Breast epithelium (tissue), 3 donors: ENCODE results near the gene DDX10.

Source experiments
- POLR2A ChIP-seq: fragments of 450-650 bp; IDR thresholded peaks from one replicate; pipeline ENCODE4 v1.6.1; 2016; ENCODE audit warnings: antibody characterized with exemption, mild to moderate bottlenecking, moderate library complexity
- POLR2AphosphoS5 ChIP-seq, 3 donors: sonication (generic); formaldehyde crosslinking; IDR thresholded peaks; one replicate each; pipeline ENCODE4 v1.6.1; 2017; ENCODE audit warnings: antibody characterized with exemption in 3 of 3
- TF ChIP-seq, protein P1 (sequence below), 3 donors: fragments of 450-650 bp; IDR thresholded peaks; one replicate each; pipeline ENCODE4 v1.5.1; 2016 to 2017; ENCODE audit warnings: antibody characterized with exemption in 3 of 3, mild to moderate bottlenecking in 3 of 3, moderate library complexity in 3 of 3

DNA sequence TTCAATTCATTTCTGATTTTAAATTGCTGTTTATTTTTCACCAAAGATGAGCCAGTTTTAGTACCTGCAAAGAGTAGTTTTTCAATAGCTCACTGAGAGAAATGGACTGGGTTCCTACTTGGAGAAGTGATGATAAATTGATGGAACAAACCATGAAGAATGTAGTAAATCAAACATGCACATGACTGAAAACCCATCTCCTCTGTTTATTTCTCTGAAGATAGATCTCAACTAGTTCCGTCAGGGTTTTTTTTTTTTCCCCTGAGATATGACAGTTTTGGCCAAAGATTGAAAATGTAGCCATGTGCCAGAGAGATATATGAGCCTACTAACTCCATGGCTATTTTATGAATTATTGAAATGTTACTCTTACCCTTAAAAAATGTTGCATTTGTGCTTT lies 239.6 kb downstream of the DDX10 start:
- TF ChIP-seq, protein P1, sequence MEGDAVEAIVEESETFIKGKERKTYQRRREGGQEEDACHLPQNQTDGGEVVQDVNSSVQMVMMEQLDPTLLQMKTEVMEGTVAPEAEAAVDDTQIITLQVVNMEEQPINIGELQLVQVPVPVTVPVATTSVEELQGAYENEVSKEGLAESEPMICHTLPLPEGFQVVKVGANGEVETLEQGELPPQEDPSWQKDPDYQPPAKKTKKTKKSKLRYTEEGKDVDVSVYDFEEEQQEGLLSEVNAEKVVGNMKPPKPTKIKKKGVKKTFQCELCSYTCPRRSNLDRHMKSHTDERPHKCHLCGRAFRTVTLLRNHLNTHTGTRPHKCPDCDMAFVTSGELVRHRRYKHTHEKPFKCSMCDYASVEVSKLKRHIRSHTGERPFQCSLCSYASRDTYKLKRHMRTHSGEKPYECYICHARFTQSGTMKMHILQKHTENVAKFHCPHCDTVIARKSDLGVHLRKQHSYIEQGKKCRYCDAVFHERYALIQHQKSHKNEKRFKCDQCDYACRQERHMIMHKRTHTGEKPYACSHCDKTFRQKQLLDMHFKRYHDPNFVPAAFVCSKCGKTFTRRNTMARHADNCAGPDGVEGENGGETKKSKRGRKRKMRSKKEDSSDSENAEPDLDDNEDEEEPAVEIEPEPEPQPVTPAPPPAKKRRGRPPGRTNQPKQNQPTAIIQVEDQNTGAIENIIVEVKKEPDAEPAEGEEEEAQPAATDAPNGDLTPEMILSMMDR (IDR thresholded peaks at IDR 0.05), result no peak
- no peak for TF ChIP-seq POLR2A
- no peak for TF ChIP-seq POLR2AphosphoS5 (IDR thresholded peaks at IDR 0.05)
